ENCODE measurements around the gene TRPM2. TPM values are rescaled to one million over a fixed set of nuclear protein-coding genes. Genes with fewer than 3 reads are reported as not detected.

TRPM2 gene
- total RNA-seq, 1 experiment from 2014 or later, result 28.1 TPM

DNA sequence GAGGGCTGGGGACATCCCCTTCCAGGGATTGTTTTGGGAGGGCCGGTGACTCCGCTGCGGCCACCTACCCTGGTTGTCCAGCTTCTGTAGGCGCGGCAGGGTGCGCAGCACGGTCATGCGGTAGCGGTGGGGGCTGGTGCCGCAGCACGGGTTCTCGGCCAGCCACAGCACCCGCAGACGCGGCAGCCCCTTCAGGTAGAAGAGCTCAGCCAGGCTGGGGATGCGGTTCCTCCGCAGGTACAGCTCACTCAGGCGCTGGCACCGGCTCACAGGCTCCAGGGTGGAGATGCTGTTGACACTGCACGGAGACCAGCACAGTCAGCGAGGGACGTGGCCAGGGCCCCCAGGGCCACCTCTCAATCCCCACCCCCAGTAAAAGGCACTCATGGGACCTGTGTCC is 20.5 kb upstream of the TRPM2 start:
- ChIA-PET POLR2A (no interaction called here), RAD21 (ENCODE audit: low non-redundant PET in 1 of 2, low total read pairs in 2 of 2, uncharacterized antibody in 2 of 2, unreplicated experiment in 2 of 2) (interaction anchor here in 1 of 2 experiments (0.6 kb wide), 1 partner anchor 8 kb away, joined by 3 read pairs; no protein-coding TSS in a partner anchor), CTCF (no interaction called here)
- Histone ChIP-seq H3K79me2 (ENCODE audit: insufficient read depth, low read length) (no peaks in the 10 kb centered on the region), H4K20me1 (ENCODE audit: insufficient read depth) (no peaks in the 10 kb centered on the region), H3K4me3 (replicated peaks in 1 of 2; ENCODE audit: low read depth in 1 of 2, low read length in 2 of 2) (no peak overlapping the region), H3K27me3 (ENCODE audit: insufficient read depth, low read length) (no peaks in the 10 kb centered on the region), H3K36me3 (ENCODE audit: control insufficient read depth in 1 of 2, insufficient read depth in 2 of 2, low read length in 2 of 2) (no peaks in the 10 kb centered on the region), H3K9me3 (ENCODE audit: control insufficient read depth in 1 of 2, insufficient read depth in 1 of 2, low read depth in 1 of 2, low read length in 2 of 2) (no peaks in the 10 kb centered on the region), H3K9me2 (ENCODE audit: insufficient read depth) (no peaks in the 10 kb centered on the region), H3K4me2 (ENCODE audit: low read length) (no peak overlapping the region), H2AFZ (ENCODE audit: low read depth, low read length, poor library complexity, severe bottlenecking) (no peak overlapping the region), H3K9ac (ENCODE audit: low read length) (no peak overlapping the region), H3K4me1 (ENCODE audit: control insufficient read depth in 1 of 2, insufficient read depth in 2 of 2, low read length in 2 of 2) (peaks cover 1% of the 10 kb centered on the region in 2 experiments; a peak in 3 of 4 replicates), H3K27ac (ENCODE audit: low read depth, low read length) (no peak overlapping the region)
- intact Hi-C loops (cut with micrococcal nuclease), result no loop called here
- no TSS peak for BruUV-seq (replicated peaks)
- TF ChIP-seq JUND (IDR thresholded peaks at IDR 0.05) (no peak), YY1 (IDR thresholded peaks at IDR 0.05; ENCODE audit: extremely low read depth, insufficient replicate concordance, low read depth, low read length) (no peak), POLR2A (IDR thresholded peaks at IDR 0.05; ENCODE audit: borderline replicate concordance, extremely low read depth, insufficient read depth, insufficient read length) (no peak), ZFX (IDR thresholded peaks at IDR 0.05) (no peak), EZH2 (IDR thresholded peaks at IDR 0.05) (no peak), EGR1 (IDR thresholded peaks at IDR 0.05; ENCODE audit: low read depth) (no peak), CBX3 (IDR thresholded peaks at IDR 0.05; ENCODE audit: low read depth) (no peak)
- TF ChIP-seq, protein P1, sequence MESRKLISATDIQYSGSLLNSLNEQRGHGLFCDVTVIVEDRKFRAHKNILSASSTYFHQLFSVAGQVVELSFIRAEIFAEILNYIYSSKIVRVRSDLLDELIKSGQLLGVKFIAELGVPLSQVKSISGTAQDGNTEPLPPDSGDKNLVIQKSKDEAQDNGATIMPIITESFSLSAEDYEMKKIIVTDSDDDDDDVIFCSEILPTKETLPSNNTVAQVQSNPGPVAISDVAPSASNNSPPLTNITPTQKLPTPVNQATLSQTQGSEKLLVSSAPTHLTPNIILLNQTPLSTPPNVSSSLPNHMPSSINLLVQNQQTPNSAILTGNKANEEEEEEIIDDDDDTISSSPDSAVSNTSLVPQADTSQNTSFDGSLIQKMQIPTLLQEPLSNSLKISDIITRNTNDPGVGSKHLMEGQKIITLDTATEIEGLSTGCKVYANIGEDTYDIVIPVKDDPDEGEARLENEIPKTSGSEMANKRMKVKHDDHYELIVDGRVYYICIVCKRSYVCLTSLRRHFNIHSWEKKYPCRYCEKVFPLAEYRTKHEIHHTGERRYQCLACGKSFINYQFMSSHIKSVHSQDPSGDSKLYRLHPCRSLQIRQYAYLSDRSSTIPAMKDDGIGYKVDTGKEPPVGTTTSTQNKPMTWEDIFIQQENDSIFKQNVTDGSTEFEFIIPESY (IDR thresholded peaks at IDR 0.05; ENCODE audit: extremely low read depth, insufficient replicate concordance, low read length), result no peak
- TF ChIP-seq, protein P2, sequence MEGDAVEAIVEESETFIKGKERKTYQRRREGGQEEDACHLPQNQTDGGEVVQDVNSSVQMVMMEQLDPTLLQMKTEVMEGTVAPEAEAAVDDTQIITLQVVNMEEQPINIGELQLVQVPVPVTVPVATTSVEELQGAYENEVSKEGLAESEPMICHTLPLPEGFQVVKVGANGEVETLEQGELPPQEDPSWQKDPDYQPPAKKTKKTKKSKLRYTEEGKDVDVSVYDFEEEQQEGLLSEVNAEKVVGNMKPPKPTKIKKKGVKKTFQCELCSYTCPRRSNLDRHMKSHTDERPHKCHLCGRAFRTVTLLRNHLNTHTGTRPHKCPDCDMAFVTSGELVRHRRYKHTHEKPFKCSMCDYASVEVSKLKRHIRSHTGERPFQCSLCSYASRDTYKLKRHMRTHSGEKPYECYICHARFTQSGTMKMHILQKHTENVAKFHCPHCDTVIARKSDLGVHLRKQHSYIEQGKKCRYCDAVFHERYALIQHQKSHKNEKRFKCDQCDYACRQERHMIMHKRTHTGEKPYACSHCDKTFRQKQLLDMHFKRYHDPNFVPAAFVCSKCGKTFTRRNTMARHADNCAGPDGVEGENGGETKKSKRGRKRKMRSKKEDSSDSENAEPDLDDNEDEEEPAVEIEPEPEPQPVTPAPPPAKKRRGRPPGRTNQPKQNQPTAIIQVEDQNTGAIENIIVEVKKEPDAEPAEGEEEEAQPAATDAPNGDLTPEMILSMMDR (IDR thresholded peaks at IDR 0.05 in 2 of 3, conservative IDR thresholded peaks at IDR 0.05 in 1 of 3; ENCODE audit: borderline replicate concordance in 1 of 3, insufficient read depth in 1 of 3, low read depth in 2 of 3, low read length in 2 of 3), result no peak
- ATAC-seq, result no peak
- no peak for DNase-seq (ENCODE audit: low read depth, low spot score)
